ENCODE measurements around the gene CD44. TPM values are rescaled to one million over a fixed set of nuclear protein-coding genes. Genes with fewer than 3 reads are reported as not detected.

The CD44 gene
- total RNA-seq, 1 experiment from 2014 or later: 6.1 TPM

DNA sequence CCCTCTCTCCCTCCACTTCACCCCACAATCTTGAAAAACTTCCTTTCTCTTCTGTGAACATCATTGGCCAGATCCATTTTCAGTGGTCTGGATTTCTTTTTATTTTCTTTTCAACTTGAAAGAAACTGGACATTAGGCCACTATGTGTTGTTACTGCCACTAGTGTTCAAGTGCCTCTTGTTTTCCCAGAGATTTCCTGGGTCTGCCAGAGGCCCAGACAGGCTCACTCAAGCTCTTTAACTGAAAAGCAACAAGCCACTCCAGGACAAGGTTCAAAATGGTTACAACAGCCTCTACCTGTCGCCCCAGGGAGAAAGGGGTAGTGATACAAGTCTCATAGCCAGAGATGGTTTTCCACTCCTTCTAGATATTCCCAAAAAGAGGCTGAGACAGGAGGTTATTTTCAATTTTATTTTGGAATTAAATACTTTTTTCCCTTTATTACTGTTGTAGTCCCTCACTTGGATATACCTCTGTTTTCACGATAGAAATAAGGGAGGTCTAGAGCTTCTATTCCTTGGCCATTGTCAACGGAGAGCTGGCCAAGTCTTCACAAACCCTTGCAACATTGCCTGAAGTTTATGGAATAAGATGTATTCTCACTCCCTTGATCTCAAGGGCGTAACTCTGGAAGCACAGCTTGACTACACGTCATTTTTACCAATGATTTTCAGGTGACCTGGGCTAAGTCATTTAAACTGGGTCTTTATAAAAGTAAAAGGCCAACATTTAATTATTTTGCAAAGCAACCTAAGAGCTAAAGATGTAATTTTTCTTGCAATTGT is 92.3 kb downstream of the CD44 start:
- H3K9ac ChIP-seq (ENCODE audit: extremely low read depth, insufficient read length, low read length): no peak overlapping the region
- Mint-ChIP-seq H3K36me3 (ENCODE audit: insufficient read depth in 1 of 3, low read depth in 3 of 3) (0 out of 7 replicates have a peak, but pooled peaks cover 0 to 4% (median 0%) of the 10 kb centered on the region in 3 experiments), H3K27ac (no peak overlapping the region), H3K27me3 (ENCODE audit: low read depth) (no peaks in the 10 kb centered on the region; the same call in none of the 2 replicates), H3K9me3 (no peaks in the 10 kb centered on the region; a peak in 1 of 5 replicates), H3K4me3 (no peak overlapping the region), H3K4me1 (no peaks in the 10 kb centered on the region)
- H4K8ac ChIP-seq (replicated peaks; ENCODE audit: insufficient read length, low read depth, low read length): no peak overlapping the region
- no peak overlapping the region for H2BK120ac ChIP-seq (ENCODE audit: low read depth, low read length, poor library complexity, severe bottlenecking)
- no peaks in the 10 kb centered on the region for H3K27me3 ChIP-seq (ENCODE audit: insufficient read depth, low read length)
- H3K9me3 ChIP-seq (ENCODE audit: control insufficient read depth, low read depth, low read length): no peaks in the 10 kb centered on the region
- H2BK20ac ChIP-seq (ENCODE audit: low read depth, low read length, poor library complexity, severe bottlenecking): no peak overlapping the region
- TF ChIP-seq CTCF (conservative IDR thresholded peaks at IDR 0.05): no peak
- no peak overlapping the region for H3T11ph ChIP-seq (ENCODE audit: low read length)
- DNase-seq: no peak
- WGBS (ENCODE audit: extremely low coverage, insufficient read length, low lambda C conversion rate): no CpG with 5 or more reads among the region's 5 CpGs
- H3K23me2 ChIP-seq (ENCODE audit: insufficient read length, low read depth, low read length, poor library complexity, severe bottlenecking): no peaks in the 10 kb centered on the region
- H2AK5ac ChIP-seq (ENCODE audit: insufficient read length, low read length): no peak overlapping the region
- H3K27ac ChIP-seq (ENCODE audit: insufficient read length, low read depth, low read length): no peak overlapping the region
- H3K4ac ChIP-seq (ENCODE audit: low read depth, low read length): no peak overlapping the region
- H2AFZ ChIP-seq (ENCODE audit: low read length): no peak overlapping the region
- no peaks in the 10 kb centered on the region for H3K4me1 ChIP-seq (ENCODE audit: insufficient read depth, low read length)
- H4K91ac ChIP-seq (ENCODE audit: insufficient read length, low read depth, low read length): no peak overlapping the region
- no peak overlapping the region for H3K14ac ChIP-seq (ENCODE audit: insufficient read depth, low read length)
- H3K56ac ChIP-seq (ENCODE audit: insufficient read length, low read depth, low read length): no peak overlapping the region
- no peak overlapping the region for H2BK12ac ChIP-seq (ENCODE audit: insufficient read length, low read depth, low read length)
- H4K20me1 ChIP-seq (ENCODE audit: control insufficient read depth, insufficient read depth, insufficient read length): no peaks in the 10 kb centered on the region
- no peak overlapping the region for H2BK5ac ChIP-seq (ENCODE audit: insufficient read length, low read length)
- H3K79me1 ChIP-seq (ENCODE audit: insufficient read depth, low read depth, low read length, poor library complexity, severe bottlenecking): no peaks in the 10 kb centered on the region
- H4K5ac ChIP-seq (ENCODE audit: insufficient read length, low read depth, low read length): no peak overlapping the region
- no peak overlapping the region for H3K4me2 ChIP-seq (ENCODE audit: insufficient read depth, insufficient read length, low read length)
- no peak overlapping the region for H2BK15ac ChIP-seq (ENCODE audit: low read depth, low read length)
- no peak overlapping the region for H3K23ac ChIP-seq (ENCODE audit: insufficient read length, low read depth, low read length)
- H3K79me2 ChIP-seq (ENCODE audit: insufficient read depth, low read length): no peaks in the 10 kb centered on the region
- H3K18ac ChIP-seq (ENCODE audit: insufficient read length, low read depth, low read length): no peak overlapping the region
